ENCODE results near the gene ZNHIT2.

The ZNHIT2 gene

DNA sequence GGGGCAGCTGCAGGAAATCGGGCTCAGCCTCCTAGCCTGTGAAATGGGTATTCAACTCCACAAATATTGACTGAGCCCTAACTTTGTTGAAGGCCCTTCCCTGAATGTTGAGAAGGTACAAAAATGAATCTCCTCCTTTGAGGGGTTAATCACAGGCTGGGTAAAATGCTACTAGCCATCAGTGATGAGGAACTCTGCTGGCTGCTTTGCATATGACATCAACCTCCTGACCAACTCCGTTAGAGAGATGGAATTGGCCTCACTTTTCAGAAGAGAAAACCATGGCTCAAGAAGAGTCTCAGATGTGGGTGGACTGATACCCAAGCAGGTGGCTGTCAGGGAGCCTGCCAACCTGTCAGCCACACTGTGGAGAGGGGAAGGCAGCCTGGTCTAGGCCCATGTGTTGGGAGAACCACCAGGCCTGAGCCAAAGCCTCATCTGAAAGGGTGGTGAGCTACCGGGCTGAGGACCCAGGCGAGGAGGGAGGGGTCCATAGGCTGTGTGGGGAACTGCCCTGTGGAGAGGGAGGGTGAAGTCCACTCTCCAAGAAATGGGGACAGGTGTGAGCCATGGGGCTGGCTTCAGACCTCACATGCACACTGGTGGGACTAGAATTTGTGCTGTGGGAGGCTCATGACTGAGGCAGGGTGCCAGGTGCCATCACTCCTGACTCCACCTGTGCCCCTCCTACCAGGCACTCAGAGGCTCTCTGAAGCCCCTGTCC, 45.4 kb downstream of the ZNHIT2 start:
- DNase-seq (ENCODE audit: low read depth) = no peak

DNA sequence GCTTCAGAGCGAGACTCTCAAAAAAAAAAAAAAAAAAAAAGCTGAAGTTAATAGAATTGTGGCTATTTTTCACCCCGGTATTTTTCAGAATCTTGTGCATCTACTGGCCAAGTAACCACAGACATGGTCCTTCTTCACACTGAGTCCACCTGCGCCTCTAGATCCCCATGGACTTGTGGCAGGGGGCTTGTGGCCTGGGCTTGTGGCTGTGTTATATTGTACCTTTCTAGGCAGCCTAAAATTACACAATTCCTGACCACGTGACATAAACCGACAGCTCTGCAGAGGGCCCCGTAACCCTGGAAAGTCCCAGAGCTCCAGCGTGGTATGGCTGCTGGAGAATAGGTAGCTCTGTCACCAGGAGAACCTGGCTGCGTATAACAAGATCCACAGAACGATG, 48.3 kb downstream of the ZNHIT2 start:
- no peak for DNase-seq (ENCODE audit: low read depth)

DNA sequence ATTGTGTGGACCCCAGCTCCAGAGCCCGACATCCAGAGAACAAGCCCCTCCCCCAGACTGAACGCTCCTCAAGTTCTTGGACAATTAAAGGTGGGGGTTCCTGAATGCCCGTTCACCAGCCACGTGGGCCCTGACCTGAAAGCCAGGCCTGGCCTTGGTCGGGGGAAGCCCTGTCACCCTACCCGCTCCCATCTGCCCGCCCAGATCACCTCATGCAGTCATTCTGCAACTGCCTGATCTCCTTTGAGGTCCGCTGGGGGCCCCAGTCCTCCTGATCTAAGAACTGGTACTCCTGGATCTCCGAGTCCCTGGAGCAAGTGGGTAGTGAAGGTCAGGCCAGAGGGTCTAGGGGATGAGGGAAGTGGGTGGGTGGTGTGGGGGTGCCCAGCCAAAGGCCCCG, 50.1 kb downstream of the ZNHIT2 start:
- no peak for DNase-seq (ENCODE audit: low read depth)

DNA sequence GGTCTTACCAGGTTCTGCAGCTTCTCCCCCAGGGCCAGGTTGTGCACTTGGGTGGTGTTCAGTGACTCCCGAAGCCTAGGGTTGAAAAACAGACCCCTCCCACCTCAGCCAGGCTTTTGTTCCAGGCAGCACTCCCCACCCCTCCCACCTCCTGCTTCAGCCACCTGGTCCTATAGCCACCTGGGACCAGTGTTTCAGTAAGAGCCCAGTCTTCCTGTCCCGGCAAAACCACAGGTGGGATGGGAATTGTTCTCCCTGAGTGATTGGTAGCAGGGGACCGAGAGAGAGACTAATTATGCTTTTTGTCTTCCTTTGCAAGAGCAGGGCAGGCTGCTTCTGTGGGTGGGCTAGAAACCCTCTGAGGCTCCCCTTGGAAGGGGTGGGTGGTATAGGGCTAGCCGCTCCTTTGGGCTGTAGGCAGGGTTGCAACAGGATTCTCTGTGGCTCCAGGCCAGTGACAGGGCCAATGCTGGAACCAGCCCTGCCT, 50.7 kb downstream of the ZNHIT2 start:
- DNase-seq (ENCODE audit: low read depth) = no peak

All from stimulated activated CD8-positive, alpha-beta memory T cell treated with anti-CD3 and anti-CD28 coated beads, Interleukin-12 subunit alpha, Interleukin-12 subunit beta, amount 100 ng/mL, for 4 hours (primary cell).